ENCODE measurements around the gene MAP1A.

GRCh38 chr15:43552986-43553385 is 35.6 kb downstream of the MAP1A start:
- TF ChIP-seq ZNF556 (CRISPR knock-in tag; IDR thresholded peaks at IDR 0.05; ENCODE audit: borderline replicate concordance), result no peak
- no peak for TF ChIP-seq ZNF670 (CRISPR knock-in tag; IDR thresholded peaks at IDR 0.05; ENCODE audit: borderline replicate concordance)
- TF ChIP-seq EZH2 (conservative IDR thresholded peaks at IDR 0.05; ENCODE audit: low read depth, low read length), result no peak
- no peak for TF ChIP-seq ZBTB33 (CRISPR knock-in tag; IDR thresholded peaks at IDR 0.05)
- TF ChIP-seq TRIM24 (CRISPR knock-in tag; IDR thresholded peaks at IDR 0.05), result no peak
- TF ChIP-seq E2F1 (CRISPR knock-in tag; IDR thresholded peaks at IDR 0.05), result no peak
- TF ChIP-seq ZHX1 (CRISPR knock-in tag; IDR thresholded peaks at IDR 0.05; ENCODE audit: low read depth), result no peak
- TF ChIP-seq CTCF (CRISPR knock-in tag; IDR thresholded peaks at IDR 0.05), result no peak
- TF ChIP-seq CEBPB (IDR thresholded peaks at IDR 0.05; ENCODE audit: borderline replicate concordance, low read depth, low read length), result no peak
- no peak for TF ChIP-seq ZNF274 (CRISPR knock-in tag; IDR thresholded peaks at IDR 0.05)
- TF ChIP-seq RELA (CRISPR knock-in tag; IDR thresholded peaks at IDR 0.05), result no peak
- TF ChIP-seq ZMYM3 (CRISPR knock-in tag; IDR thresholded peaks at IDR 0.05), result no peak
- no peak for TF ChIP-seq POLR2AphosphoS5 (IDR thresholded peaks at IDR 0.05; ENCODE audit: low read depth, low read length)
- no peak for TF ChIP-seq ZIK1 (CRISPR knock-in tag; IDR thresholded peaks at IDR 0.05; ENCODE audit: borderline replicate concordance, low read depth)

Measured in HepG2 (cell line).